GM13976 (cell line): ENCODE results near the gene SCYL2.

ENCODE experiments used
- DNase-seq: peaks from one replicate; pipeline ENCODE4 v3.0.0; 2012; ENCODE audit warnings: low spot score
- in situ Hi-C: fragments of 300-500 bp; cut with MboI; formaldehyde crosslinking; loops from one replicate; pipeline ENCODE4 v1.12.0; 2022; ENCODE audit warnings: low sequenced_read_pairs, mixed read lengths, inconsistent platforms; ENCODE audit not compliant: unreplicated experiment
- TF ChIP-seq, protein P1 (sequence below): IDR thresholded peaks from 2 replicates; pipeline ENCODE4 v1.5.1; 2012; ENCODE audit warnings: borderline replicate concordance, mild to moderate bottlenecking; ENCODE audit not compliant: insufficient read depth; ENCODE audit errors: extremely low read depth, missing control alignments, control extremely low read depth

Gene SCYL2

GRCh38 chr12:100382338-100382737 lies 115.4 kb downstream of the SCYL2 start:
- no peak for DNase-seq
- TF ChIP-seq, protein P1, sequence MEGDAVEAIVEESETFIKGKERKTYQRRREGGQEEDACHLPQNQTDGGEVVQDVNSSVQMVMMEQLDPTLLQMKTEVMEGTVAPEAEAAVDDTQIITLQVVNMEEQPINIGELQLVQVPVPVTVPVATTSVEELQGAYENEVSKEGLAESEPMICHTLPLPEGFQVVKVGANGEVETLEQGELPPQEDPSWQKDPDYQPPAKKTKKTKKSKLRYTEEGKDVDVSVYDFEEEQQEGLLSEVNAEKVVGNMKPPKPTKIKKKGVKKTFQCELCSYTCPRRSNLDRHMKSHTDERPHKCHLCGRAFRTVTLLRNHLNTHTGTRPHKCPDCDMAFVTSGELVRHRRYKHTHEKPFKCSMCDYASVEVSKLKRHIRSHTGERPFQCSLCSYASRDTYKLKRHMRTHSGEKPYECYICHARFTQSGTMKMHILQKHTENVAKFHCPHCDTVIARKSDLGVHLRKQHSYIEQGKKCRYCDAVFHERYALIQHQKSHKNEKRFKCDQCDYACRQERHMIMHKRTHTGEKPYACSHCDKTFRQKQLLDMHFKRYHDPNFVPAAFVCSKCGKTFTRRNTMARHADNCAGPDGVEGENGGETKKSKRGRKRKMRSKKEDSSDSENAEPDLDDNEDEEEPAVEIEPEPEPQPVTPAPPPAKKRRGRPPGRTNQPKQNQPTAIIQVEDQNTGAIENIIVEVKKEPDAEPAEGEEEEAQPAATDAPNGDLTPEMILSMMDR, result no peak
- in situ Hi-C loops, result no loop called here

DNA sequence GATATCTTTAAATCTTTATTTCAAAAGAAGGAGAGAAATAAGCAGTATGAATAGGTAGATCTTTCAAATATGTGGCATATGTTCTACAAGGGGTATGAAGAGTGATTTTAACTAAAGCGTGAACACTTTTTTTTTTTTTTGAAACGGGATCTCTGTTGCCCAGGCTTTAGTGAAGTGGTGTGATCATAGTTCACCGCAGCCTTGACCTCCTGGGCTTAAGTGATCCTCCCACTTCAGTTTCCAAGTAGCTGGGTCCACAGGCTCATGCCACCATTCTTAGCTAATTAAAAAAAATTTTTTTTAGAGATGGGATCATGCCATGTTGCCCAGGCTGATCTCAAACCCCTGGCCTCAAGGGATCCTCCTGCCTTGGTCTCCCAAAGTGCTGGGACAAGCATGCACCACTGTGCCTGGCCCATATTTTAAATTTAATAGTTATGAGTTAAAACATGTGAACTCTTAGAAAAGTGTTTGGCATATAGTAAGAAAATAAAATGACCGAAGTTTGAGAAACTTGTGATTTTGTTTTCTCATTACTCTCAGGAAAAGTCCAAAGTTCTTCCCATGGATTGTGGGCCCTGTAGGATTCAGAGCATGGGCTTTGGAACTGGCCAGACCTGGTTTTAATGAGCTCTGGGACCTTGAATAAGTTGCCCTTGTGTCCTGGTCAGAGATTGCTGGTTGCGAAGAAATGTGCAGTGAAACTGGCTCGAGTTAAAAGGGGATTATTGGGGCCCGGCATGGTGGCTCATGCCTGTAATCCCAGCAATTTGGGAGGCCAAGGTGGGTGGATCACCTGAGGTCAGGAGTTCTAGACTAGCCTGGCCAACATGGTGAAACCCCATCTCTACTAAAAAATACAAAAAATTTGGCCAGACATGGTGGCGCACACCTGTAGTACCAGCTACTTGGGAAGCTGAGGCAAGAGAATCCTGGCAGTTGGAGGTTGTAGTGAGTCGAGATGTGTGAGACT lies 116.9 kb downstream of the SCYL2 start:
- TF ChIP-seq, protein P1, result no peak
- no peak for DNase-seq
- in situ Hi-C loops, result no loop called here

GRCh38 chr12:100384559-100384935 lies 117.6 kb downstream of the SCYL2 start:
- TF ChIP-seq, protein P1, result no peak
- no peak for DNase-seq

DNA sequence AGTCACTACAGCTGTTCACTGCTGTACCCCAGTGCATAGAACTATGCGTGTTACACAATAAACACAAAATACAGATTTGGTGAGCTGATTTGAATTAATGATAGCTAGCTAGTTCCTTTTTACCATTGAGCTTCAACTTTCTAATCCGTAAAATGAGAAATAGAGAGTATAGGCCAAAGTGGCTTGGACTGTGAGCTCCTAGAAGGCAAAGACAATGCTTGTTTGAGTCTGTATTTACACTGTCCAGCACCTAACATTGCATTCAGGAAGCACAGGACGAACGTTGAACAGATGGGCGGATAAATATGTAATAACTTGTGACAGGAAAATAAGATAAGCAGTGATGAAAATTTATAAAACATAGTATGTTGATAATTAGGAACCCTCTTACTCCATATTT lies 121.4 kb downstream of the SCYL2 start:
- TF ChIP-seq, protein P1, result no peak
- in situ Hi-C loops, result no loop called here
- no peak for DNase-seq

More at GRCh38 chr12:100384559-100384935, 117.6 kb downstream of the SCYL2 start:
- in situ Hi-C loops, result no loop called here
